MM.1S (cell line): ENCODE results near the gene SDHA.

Source experiments
- CTCF ChIP-seq: fragments of 300-600 bp; sonication (generic); IDR thresholded peaks from 2 replicates; pipeline ENCODE4 v1.5.1; 2016; ENCODE audit warnings: antibody characterized with exemption, low read length, mixed read lengths
- EZH2 ChIP-seq: fragments of 300-600 bp; sonication (generic); optimal IDR thresholded peaks from 2 replicates; pipeline ENCODE3; 2017; ENCODE audit warnings: low read depth, mild to moderate bottlenecking, antibody characterized with exemption, low read length, mixed read lengths
- EZH2phosphoT487 ChIP-seq: fragments of 300-600 bp; sonication (generic); IDR thresholded peaks from 2 replicates; pipeline ENCODE4 v1.6.1; 2018; ENCODE audit warnings: antibody characterized with exemption, low read length

GRCh38 chr5:218457-219291 is 554 bp downstream of the SDHA start:
- TF ChIP-seq CTCF = no peak
- TF ChIP-seq EZH2phosphoT487 = no peak
- TF ChIP-seq EZH2 = no peak
